ENCODE measurements around the gene GPR141.

- TF ChIP-seq CTCF (optimal IDR thresholded peaks at IDR 0.05 in 1 of 3, IDR thresholded peaks at IDR 0.05 in 1 of 3, conservative IDR thresholded peaks at IDR 0.05 in 1 of 3; ENCODE audit: extremely low read depth in 1 of 3, insufficient read depth in 2 of 3, low read length in 3 of 3) (no peak), EZH2 (IDR thresholded peaks at IDR 0.05; ENCODE audit: low read length) (no peak)
Measured at GRCh38 chr7:37735196-37735595, 51.6 kb downstream of the GPR141 start.

All from keratinocyte (primary cell).